ENCODE results near the gene FLCN.

DNA sequence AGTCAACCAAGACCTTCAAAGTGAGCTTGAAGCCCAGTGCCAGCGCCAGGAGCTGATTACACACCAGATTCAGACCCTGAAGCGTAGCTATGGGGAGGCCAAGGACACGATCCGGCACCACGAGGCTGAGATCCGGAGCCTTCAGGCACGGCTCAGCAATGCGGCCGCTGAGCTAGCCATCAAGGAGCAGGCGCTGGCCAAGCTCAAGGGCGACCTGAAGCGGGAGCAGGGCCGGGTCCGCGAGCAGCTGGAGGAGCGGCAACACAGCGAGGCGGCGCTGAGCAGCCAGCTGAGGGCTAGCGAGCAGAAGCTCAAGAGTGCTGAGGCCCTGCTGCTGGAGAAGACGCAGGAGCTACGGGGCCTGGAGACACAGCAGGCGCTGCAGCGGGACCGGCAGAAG lies 72.8 kb downstream of the FLCN start:
- TF ChIP-seq NCOR1 (IDR thresholded peaks at IDR 0.05; ENCODE audit: borderline replicate concordance, low read length) (no peak), ZNF614 (CRISPR knock-in tag; IDR thresholded peaks at IDR 0.05; ENCODE audit: borderline replicate concordance) (no peak)
